Measurements from ENCODE around the gene BEGAIN.

GRCh38 chr14:100548295-100548655 lies 38.9 kb downstream of the BEGAIN start:
- TF ChIP-seq CTCF (IDR thresholded peaks at IDR 0.05) (no peak), POLR2A (IDR thresholded peaks at IDR 0.05) (no peak), EP300 (IDR thresholded peaks at IDR 0.05) (no peak)

Data from ovary (tissue), 3 donors.